HG02840 (cell line): Measurements from ENCODE around the gene FBXO46.
A peak's percentile ranks its signal among the peaks of the same experiment; 100 is the strongest.
"Not testable (repeated sequence)": the region's sequence is repeated elsewhere in the genome, so short reads cannot be mapped to it uniquely, and the experiment has no call there.

Experiments used
- ATAC-seq: cut with Tn5 transposase; IDR thresholded peaks from one replicate; pipeline ENCODE4 v1.9.1; 2021; ENCODE audit warnings: mild to moderate bottlenecking, moderate library complexity, moderate number of reproducible peaks; ENCODE audit not compliant: unreplicated experiment, low FRiP score

The FBXO46 gene

DNA sequence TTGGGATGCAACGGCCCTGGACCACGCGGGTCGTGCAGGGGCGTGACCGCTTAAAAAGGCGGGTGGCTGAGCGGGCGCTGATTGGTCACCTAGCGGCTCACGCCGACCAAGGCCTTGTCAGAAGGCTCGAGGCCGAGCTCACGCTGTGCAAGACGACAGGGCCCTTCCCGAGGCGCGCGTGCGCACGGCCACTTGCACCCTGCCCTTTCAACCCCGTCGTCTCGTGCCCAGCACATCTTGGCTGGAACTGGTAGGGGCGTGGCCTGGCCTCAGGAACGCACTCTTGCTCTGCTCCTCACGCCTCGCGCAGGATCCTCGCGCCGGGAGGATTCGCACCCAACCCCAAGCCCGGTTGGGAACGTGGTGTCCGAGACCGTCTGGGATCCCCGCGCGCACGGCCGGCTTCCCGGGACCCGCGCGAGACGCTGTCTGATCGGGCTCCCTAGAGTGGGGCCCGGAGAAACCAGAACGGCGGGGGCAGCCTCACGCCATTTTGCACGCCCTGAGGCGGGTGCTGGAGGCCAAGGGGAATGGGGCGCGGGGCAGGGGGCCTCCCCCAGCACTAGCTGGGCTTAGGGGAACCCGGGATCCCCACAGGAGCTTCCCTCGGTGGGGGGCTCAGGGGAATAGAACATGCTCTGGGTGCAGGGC is 2.6 kb upstream of the FBXO46 start, which contains the start of gene MEIOSIN:
Gene MEIOSIN, plus strand, starts transcription at position 280 of the 651 bp plus-strand sequence. CDS start 1,938 bp downstream, outside the sequence.
- no peak for ATAC-seq

DNA sequence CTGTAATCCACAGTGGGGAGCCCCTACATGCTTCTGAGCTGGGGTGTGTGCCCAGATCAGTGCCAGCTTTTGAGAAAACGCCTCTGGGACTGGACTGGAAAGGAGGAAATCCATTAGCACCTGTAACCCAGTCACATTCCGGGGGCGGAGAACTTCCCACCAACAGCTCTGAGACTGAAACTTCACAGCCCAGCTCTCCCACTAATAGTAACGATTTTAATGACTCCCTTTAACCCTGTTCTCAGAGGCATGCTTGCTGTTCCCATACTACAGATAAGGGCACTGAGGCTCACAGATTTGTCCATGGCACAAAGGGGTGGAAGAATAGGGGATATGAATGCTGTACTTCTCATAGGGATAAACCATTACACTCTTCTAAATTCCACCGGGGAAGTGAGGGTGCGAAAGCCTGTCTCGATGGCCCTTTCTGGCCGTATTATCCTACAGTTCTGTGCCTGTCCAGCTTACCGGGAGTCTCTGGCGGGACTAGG is 851 bp downstream of the FBXO46 start:
- no peak for ATAC-seq

DNA sequence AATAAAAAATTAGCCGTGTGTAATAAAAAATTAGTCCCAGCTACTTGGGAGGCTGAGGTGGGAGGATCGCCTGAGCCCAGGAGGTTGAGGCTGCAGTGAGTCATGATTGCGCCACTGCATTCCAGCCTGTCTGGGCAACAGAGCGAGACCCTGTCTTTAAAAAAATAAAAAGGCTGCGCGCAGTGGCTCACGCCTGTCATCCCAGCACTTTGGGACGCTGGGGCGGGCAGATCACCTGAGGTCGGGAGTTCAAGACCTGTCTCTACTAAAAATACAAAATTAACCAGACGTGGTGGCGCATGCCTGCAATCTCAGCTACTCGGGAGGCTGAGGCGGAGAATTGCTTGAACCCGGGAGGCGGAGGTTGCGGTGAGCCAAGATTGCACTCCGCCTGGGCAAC is 2.0 kb downstream of the FBXO46 start:
- ATAC-seq = not testable (repeated sequence)

DNA sequence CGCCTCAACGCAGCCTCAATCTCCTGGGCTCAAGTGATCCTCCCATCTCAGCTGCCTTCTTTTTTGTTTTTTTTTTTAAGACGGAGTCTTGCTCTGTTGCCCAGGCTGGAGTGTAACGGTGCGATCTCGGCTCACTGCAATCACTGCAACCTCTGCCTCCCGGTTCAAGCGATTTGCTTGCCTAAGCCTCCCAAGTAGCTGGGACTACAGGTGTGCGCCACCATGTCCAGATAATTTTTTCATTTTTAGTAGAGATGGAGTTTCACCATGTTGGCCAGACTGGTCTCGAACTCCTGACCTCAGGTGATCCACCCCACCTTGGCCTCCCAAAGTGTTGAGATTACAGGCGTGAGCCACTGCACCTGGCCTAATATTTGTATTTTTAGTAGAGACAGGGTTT is 10.6 kb downstream of the FBXO46 start:
- not testable (repeated sequence) for ATAC-seq

DNA sequence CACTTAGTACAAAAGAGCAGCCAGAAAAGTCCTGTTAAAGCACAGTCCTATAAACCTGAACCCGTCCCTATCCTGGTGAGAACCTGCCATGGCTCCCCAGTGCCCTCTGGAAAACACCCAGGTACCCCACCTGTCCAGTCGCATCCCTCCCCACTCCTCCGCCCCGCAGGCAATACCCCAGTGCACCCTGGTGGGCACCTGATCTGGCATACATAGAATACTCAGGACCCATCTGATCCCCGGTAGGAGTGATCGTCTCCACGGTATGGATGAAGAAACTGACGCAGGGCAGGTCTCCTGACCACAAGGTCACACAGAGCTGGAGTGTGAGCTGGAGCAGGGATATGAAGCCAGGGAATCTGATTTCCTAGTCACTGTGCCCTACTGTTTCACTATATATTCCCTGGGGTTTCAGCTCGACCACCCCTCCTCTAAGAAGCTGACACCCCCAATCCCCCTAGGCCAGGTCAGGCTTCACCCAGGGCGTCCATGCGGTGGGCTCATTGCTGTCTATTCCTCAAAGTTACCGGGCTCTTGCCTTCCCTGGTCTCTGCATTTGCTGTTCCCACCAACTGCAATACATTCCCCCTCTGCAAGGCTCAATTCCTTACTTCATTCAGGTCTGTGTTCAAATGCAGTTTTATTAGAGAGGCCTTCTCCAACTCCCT is 12.6 kb downstream of the FBXO46 start:
- no peak for ATAC-seq

DNA sequence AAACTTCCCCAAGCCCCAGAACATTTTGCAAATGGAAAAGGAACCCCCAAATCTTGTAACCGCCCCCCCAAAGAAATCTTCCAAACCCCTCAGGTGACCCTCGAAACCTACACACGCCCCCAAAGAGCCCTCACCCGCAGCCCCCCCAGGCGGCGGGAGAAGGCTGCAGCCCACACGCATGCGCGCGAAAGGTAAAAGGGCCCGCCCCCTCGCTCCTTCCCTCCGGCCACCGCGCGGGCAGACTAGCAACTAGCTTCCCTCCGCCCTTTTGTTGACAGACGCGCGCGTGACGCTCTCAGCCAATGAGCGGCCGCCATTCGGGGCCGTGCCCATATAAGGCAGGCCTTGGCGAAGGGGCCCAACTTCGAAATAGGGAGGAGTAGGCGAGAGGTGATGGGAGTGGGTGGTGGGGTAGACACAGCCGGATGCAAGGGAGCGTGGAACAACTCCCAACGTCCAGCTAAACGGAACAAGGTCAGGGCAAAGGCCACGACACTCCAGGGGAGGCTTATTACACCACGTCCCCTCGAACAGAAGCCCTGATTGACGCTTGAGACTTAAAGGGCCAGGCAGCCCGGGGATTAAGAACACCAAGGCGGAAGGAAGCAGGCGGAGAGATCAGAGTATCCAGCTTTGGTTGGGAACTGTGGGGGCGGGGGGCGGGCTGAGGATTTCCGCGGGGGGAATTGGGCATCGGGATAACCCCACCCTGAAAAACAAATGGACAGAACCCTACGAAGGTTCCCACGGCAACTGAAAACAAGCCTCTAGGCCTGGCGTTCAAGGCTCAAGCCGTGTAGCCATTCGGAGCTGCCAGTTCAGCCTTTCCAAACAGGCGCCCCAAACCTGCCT is 13.3 kb downstream of the FBXO46 start:
- ATAC-seq = peak; percentile 90

DNA sequence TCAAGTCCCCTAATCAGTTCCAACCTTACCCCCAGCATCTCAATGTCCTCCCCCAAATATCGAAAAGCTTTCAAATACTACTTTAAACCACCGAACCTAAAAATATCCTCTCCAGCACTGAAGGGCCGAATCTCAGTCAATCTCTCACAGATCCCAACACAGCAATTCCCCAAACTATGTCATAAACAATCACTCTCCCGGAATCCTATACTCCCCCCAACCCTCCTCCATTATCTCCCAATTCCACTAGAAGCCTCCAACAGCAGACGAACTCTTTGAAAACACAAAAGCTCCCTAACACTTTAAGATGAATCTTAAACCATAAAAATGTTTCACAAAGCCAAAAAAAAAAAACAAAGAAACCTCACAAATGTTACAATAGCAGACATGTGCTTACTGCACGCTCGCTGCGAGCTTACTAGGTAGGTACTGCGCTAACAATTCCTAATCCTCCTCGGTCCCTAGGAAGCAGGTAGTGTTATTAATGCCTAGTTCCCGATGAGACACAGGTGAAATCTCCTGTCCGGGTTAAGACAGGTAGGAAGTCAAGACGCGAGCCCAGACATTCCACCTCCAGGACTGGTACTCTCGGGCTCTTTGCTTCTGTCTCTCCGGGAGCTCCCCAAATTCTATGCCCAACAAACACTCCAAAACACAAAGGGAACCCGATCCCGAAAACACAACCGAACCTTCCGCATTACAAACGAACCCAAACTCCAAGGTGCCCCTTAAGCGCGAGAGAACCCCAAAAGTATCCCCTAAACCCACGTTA is 14.2 kb downstream of the FBXO46 start:
- ATAC-seq = no peak

DNA sequence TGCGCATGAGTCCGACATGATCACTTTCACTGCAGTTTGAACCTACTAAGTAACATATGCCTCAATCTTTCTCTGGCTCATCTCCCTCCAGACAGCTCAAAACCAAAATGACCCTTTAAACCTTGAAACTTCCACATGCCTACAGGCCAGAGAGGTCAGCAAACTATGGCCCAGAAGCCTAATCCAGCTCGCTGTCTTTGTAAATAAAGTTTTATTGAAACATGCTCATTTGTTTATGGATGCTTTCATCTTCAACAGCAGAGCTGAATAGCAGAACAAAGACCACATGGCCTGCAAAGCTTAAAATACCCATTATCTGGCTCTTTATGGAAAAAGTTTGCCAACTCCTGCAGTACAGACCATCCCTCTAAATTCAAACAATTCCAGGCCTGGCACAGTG is 15.6 kb downstream of the FBXO46 start:
- no peak for ATAC-seq

DNA sequence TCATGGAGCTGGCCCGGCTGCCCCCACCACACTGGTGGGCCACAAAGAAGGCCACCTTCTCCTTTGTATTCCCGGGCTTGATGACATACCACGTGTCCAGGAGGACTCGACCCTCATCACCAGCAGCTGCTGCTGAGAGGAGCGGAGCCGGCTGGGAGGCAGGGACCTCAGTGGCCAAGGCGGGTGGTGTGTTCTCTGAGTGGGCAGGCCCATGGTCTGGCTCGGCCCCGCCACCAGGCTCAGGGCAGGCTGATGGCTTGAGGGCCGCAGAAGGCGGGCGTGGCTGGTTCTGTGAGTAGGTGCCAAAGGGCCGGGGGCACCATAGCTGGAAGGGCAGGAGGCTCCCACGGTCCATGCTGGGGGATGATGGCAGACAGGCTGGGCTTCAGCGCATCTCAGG is 17.6 kb downstream of the FBXO46 start:
- no peak for ATAC-seq

DNA sequence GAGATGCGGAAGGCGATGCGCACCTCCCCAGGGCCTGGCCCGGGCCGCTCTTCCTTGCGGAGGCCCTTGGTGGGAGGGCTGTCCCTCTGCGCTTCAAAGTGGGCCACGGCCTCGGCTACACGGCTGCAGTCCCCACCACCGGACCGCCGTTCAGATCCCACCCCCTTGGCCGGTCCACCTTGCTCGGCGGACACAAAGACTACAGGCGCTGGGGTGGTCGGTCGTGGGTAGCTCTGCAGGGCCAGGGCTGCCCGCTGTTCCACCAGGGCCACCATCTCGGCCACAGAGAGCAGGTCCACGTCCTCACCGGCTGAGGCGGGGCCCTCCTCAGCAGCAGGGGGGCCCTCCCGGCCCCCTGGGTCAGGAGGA is 18.0 kb downstream of the FBXO46 start:
- ATAC-seq = no peak

DNA sequence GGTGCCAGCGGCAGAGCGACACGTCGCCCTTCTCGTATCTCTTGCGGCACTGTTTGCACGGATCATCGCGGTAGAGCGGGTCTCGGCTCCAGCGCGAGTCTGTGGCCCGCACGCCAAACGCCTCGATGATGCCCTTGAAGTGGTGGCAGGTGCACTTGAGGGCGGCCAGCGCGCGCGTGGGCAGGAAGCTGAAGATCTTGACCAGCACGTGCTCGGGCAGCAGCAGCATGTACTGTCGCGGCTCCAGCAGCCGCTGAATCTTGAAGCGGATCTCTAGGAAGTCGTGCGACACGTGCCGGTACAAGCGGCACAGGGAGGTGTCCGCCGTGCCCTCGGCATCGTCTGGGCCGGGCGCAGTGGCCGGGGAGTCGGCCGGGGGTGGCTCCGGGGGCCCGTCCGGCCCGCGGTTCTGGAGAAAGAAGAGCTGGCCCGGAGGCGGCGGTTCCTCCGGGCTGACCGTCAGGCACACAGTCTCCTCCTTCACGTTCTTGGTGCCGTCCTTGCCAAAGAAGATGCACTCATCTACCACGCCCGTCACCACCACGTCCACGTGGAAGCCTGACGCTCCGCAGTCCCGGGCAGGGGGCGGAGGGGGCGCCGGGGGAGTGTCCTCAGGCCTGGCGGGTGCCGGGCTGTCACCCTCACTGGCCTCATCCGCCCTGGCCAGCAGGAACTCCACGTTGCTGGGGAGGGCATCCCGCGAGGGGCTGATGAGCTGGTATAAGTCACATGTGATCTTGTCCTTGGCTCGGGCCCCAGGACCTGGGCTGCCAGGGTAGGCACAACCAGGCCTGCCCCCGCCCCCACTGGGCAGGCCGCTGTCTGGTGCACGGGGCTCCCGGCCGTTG is 18.6 kb downstream of the FBXO46 start:
- no peak for ATAC-seq

DNA sequence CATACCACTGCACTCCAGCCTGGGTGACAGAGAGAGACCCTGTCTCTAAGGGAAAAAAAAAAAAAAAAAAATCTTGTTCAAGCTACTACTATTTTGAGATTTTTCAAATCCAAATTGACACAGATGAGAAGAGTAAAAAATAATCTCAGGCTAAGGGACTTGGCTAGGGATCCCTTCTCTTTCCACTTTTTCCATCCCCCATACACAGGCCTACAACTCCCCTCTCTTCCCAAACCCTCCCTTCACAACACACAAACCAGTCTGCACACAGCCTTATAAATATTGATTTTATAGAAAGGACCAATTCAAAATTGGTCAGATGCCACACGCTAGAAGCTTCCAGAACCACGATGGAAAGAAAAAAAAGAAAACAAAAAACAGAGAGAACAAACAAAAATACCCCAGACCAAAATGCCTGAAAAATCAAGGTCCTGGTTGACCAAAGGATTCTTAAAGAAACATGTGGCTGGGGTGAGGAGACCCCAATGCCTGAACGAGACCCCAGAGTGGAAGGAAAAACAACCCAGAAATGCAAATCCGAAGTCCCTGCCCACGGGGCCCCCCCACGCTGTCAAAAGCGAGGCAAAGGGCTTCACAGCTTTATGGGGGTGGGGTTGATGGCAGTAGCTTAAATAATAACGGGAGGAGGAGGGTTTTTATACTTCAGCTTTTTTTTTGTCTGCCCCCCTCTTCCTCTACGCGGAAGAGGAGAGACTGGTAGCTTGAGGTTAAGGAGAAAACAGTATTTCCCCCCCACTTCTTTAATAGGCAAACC is 20.2 kb downstream of the FBXO46 start:
- no peak for ATAC-seq

DNA sequence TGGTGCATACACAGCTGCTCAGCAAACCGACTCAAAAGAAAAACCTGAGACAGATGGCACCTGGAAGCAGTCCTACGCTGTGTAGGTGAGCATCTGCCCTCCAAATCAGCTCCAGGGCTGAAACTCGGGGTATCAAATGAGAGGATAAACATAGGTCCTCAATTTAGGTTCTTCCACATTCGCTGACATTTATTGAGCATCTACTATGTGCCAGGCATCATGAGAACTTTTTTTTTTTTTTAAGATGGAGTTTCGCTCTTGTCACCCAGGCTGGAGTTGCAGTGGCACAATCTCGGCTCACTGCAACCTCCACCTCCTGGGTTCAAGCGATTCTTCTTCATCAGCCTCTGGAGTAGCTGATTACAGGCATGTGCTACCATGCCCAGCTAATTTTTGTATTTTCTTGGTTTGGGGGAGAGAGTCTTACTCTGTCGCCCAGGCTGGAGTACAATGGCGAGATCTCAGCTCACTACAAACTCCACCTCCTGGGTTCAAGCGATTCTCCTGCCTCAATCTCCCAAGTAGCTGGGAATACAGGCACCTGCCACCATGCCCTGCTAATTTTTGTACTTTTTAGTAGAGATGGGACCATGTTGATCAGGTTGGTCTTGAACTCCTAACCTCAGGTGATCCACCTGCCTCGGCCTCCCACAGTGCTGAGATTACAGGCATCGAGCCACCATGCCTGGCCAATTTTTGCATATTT is 24.8 kb downstream of the FBXO46 start:
- ATAC-seq = no peak

DNA sequence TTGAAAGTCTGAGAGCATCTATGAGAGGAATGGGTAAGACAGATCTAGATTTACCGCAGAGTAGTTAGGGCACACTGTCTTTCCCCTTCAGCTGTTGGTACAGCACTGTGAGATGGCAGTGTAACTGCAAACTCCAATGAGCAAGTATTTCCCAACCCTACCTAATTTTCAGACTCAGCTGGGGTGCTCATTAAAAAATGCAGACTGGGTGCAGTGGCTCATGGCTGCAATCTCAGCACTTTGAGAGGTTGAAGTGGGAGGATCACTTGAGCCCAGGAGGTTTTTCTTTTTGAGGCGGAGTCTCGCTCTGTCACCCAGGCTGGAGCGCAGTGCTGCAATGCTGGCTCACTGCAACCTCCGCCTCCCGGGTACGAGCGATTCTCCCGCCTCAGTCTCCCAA is 25.6 kb downstream of the FBXO46 start:
- no peak for ATAC-seq

DNA sequence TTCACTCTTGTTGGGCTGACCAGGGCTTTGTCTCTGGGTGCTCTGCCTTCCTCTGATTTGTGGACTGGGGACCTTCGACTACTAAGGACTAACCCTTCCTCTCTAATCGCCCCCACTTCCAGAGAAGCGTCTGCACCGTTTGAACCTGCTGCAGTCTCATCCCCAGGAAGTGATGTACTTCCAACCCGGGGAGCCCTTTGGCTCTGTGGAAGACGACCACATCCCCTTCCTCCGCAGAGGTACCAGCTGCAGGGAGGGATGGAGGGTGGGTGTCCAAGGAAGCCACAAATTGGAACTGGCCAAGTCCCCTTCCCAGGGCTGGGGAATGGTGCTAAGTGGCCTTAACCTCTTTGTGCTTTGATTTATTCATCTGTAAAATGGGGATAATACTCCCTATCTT is 29.0 kb downstream of the FBXO46 start:
- no peak for ATAC-seq

DNA sequence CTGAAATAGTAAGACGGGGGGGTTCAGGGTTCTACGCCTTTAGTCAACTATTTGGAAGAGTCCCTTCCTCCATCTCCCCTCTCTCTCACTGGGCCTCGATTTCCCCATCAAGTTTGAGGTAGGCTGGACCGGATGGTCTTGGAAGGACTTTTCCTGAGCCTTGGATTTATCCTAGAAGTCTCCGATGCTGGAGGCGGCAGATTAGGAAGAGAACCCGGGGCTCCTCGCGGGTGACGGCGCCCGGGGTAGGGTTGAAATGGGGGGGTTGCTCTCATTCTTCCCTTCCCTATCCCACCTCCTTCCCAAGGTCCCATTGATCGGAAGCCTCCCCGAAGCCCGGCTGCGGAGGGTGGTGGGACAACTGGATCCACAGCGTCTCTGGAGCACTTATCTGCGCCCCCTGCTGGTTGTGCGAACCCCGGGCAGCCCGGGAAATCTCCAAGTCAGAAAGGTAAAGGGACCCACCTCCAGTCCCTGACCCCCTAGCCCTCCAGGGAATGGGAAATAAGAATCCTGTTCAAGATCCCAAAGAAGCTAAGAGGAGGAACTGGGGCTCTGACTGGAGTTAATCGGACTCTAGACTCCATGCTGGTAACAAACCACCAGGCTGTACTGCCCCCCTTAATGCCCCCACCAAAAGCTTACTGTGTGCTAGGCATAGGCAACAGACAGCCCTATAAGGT is 37.4 kb downstream of the FBXO46 start:
- ATAC-seq = no peak

DNA sequence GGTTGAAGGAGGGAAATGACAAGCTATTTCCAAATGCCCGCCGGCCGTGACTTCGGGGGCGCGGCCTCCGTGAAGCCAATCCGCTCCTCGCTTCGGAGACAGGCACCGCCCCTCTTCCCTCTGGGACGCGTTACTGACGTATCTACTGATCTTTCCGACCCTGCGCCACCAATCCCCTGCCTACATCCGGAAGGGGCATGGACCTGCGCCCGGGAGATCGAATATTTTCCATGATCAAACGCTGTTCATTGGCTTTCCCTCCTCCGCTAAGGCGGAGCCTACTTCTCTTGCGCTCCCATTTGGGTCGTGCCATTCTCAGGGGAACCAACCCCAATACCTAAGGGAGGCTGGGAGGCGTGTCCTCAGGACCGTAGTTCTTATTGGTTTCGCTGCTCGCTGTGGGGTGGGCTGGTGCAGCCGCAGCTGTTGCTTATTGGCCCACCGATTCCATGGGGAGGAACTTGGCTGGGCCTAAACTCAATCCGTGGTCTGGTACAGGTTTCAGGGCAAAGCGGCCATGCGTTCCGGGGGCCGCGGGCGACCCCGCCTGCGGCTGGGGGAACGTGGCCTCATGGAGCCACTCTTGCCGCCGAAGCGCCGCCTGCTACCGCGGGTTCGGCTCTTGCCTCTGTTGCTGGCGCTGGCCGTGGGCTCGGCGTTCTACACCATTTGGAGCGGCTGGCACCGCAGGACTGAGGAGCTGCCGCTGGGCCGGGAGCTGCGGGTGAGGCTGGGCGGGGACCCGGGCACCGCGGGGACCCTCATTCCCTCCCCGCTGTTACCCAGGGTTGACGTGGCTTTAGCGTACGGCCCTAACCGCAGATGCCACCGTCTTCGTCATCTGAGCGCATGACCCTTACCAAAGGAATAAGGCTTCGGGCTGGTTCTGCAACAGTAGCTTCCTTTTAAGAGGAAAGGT is 38.2 kb downstream of the FBXO46 start, which contains the start of gene QPCTL:
Gene QPCTL, plus strand, starts transcription at position 480 of the 919 bp plus-strand sequence. Its CDS starts 38 bp downstream, at position 518.
- peak; percentile 83 for ATAC-seq
